Body of pancreas (tissue), 4 donors: ENCODE results near the gene FANCB.

Experiments
- CTCF ChIP-seq, 7 experiments: fragments of 450-650 bp in 4 of 7; fragments of 200-600 bp in 3 of 7; sonication (generic) in 3 of 7; IDR thresholded peaks; one replicate each; pipeline ENCODE4 v1.5.1; 2016 to 2019; ENCODE audit warnings: antibody characterized with exemption in 7 of 7
- POLR2A ChIP-seq, 3 donors: fragments of 450-650 bp; IDR thresholded peaks; one replicate each; pipeline ENCODE4 v1.6.1; 2016; ENCODE audit warnings: antibody characterized with exemption in 3 of 3, mild to moderate bottlenecking in 2 of 3

GRCh38 chrX:14825851-14826250, 47.0 kb downstream of the FANCB start:
- TF ChIP-seq POLR2A (IDR thresholded peaks at IDR 0.05): no peak
- TF ChIP-seq CTCF (IDR thresholded peaks at IDR 0.05): no peak
